SW480 (cell line): ENCODE results near the gene TMC7.
"Not testable (repeated sequence)": the region's sequence is repeated elsewhere in the genome, so short reads cannot be mapped to it uniquely, and the experiment has no call there.

Source experiments
- DNase-seq: peaks from one replicate; pipeline ENCODE4 v3.0.0-alpha.2; 2016; ENCODE audit warnings: low spot score

Gene TMC7

GRCh38 chr16:18983565-18984434 is at the start of gene TMC7:
Gene TMC7, plus strand, starts transcription at chr16:18983934. Its CDS starts 130 bp downstream, at chr16:18984064.
- DNase-seq, result peak; percentile 90

- DNase-seq, result no peak
These were observed 46.9 kb upstream of the TMC7 start for GRCh38 chr16:18936727-18937340.

GRCh38 chr16:18937390-18937789 is 46.3 kb upstream of the TMC7 start:
- no peak for DNase-seq

- DNase-seq, result no peak
These were observed 44.7 kb upstream of the TMC7 start for GRCh38 chr16:18938986-18939385.

GRCh38 chr16:18941471-18941870 is 42.3 kb upstream of the TMC7 start:
- no peak for DNase-seq

GRCh38 chr16:18942061-18942460 is 41.7 kb upstream of the TMC7 start:
- no peak for DNase-seq

- DNase-seq, result no peak
These were observed 40.3 kb upstream of the TMC7 start for GRCh38 chr16:18943414-18943813.

- no peak for DNase-seq
These were observed 38.5 kb upstream of the TMC7 start for GRCh38 chr16:18945233-18945632.

GRCh38 chr16:18948372-18949020 is 35.2 kb upstream of the TMC7 start:
- DNase-seq, result no peak

- DNase-seq, result no peak
These were observed 33.1 kb upstream of the TMC7 start for GRCh38 chr16:18950469-18951185.

- no peak for DNase-seq
These were observed 30.2 kb upstream of the TMC7 start for GRCh38 chr16:18953547-18953946.

- not testable (repeated sequence) for DNase-seq
These were observed 27.7 kb upstream of the TMC7 start for GRCh38 chr16:18955874-18956580.

- DNase-seq, result not testable (repeated sequence)
These were observed 27.0 kb upstream of the TMC7 start for GRCh38 chr16:18956658-18957241.

GRCh38 chr16:18958621-18959029 is 25.1 kb upstream of the TMC7 start:
- no peak for DNase-seq

GRCh38 chr16:18959031-18959505 is 24.7 kb upstream of the TMC7 start:
- DNase-seq, result no peak

- no peak for DNase-seq
These were observed 18.2 kb upstream of the TMC7 start for GRCh38 chr16:18965555-18965954.

GRCh38 chr16:18966791-18967190 is 16.9 kb upstream of the TMC7 start:
- no peak for DNase-seq

- peak; percentile 55 for DNase-seq
These were observed 14.5 kb upstream of the TMC7 start for GRCh38 chr16:18969050-18969854.

GRCh38 chr16:18969855-18970240 is 13.9 kb upstream of the TMC7 start:
- no peak for DNase-seq

GRCh38 chr16:18975109-18975508 is 8.6 kb upstream of the TMC7 start:
- DNase-seq, result no peak
